HG02610 (cell line): ENCODE results near the gene BAZ2B.

ENCODE experiments used
- ATAC-seq: cut with Tn5 transposase; IDR thresholded peaks from one replicate; pipeline ENCODE4 v1.9.1; 2021; ENCODE audit warnings: mild to moderate bottlenecking, moderate library complexity; ENCODE audit not compliant: unreplicated experiment

BAZ2B gene

DNA sequence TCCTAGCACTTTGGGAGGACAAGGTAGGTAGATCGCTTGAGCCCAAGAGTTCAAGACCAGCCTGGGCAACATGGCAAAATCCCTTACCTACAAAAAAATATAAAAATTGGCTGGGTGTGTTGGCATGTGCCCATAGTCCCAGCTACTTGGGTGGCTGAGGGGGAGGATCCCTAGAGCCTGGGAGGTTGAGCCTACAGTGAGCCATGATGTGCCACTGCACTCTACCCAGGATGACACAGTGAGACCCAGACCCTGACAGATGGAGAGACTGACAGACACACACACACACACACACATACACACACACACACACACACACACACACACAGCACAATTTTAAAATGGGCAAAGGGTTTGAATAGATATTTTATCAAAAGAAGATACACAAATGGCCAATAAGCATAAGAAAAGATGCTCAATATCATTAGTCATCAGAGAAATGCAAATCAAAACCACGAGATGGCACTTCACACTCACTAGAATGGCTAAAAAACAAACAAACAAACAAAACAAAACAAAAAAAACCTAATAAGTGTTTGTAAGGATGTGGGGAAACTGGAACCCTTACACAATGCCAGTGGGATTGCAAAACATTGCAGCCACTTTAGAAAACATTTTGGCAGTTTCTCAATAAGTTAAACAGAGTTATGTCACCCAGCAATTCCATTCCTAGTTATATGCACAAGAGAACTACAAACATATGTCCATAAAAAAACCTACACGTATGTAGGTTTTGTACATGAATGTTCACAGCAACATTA is 42.3 kb downstream of the BAZ2B start:
- no peak for ATAC-seq

DNA sequence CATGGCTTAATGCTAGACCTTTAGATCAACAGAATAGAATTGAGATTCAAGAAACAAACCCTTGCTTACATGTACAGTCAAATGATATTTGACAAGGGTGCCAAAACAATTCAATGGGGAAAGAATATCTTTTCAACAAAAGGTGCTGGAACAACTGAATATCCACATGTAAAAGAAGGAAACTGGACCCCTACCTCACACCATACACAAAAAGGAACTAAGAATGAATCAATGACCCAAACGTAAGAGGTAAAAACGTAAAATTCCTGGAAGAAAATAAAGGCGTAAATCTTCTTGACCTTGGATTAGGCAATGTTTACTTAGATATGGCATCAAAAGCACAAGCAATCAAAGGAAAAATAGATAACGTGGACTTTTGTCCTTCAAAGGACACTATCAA is 43.1 kb downstream of the BAZ2B start:
- ATAC-seq, result no peak

DNA sequence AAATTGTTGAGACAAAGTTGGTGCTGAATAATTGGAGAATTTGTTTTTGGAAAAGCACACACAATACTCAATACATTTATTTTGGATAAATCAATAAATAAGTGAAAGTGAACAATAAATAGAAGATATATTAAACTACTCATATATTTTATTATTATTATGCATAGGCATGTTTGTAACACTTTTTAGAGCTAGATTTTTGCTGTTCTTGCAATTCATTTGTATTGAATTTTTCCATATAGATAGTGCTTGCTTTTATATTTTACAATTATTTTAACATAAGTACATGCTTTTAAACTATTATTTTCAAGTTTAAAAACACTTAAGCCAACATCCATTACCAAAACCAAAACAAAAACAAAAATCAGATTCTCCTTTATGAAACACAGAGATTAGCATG is 43.9 kb downstream of the BAZ2B start:
- no peak for ATAC-seq

DNA sequence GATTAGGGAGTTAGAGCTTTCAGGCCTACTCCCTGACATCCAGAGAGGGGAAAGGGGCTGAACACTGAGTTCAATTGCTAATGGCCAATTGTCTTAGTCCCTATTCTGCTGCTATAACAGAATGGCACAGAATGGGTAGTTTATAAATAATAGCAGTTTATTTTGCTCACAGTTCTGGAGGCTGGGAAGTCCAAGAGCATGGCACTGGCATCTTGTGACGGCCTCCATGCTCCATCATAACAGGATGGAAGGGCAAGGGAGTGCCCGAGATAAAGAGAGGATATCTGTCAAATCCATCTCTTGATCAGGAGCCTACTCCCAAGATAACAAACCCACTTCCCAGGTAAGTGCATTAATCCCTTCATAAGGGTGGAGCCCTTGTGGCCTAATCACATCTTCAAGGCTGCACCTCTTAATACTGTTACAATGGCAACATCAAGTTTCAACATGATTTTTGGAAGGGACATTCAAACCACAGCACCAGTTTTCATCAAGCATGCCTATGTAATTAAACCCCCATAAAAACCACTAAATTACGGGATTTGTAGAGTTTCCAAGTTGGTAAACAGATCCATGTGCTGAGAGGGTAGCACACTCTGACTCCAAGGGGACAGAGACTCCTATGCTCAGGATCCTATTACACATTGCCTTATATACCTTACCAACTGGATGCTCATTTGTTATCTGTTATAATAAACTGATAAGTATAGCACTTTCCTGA is 44.6 kb downstream of the BAZ2B start:
- no peak for ATAC-seq

DNA sequence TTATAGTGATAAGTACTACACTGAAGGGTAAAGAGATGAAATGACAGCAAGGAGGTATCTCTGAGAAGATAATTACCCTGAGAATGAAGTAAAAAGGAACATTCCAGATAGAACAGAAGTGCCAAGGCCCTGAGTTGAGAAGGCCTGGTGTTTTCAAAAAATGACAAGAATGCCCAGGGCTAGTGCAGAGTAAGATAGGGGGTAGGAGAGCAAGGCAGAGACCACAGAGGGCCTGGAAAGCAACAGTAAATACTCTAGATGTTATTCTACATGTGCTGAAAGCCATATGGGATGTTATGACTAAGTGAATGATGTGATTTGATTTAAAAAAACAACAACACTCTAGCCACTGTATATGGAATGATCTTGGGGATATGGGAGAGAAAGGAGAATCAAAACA is 52.3 kb downstream of the BAZ2B start:
- ATAC-seq, result no peak

DNA sequence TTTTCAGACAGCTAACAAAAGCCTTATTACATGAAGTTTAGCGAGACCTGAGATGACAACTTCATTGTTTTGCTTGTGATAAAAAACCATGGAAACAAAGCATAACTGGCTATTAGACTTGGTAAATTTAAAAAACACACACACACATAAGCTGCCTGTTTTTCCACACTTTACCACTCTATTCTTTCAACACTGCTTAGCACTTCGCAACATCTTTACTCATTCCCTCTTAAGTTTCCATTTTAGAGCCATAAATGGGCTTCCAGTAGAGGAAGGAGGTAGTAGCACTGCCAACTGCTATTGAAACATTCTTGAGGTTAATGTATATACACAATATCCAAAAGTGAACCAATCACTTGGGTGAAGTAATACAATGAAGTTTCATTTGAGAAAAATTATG is 54.1 kb downstream of the BAZ2B start:
- no peak for ATAC-seq

DNA sequence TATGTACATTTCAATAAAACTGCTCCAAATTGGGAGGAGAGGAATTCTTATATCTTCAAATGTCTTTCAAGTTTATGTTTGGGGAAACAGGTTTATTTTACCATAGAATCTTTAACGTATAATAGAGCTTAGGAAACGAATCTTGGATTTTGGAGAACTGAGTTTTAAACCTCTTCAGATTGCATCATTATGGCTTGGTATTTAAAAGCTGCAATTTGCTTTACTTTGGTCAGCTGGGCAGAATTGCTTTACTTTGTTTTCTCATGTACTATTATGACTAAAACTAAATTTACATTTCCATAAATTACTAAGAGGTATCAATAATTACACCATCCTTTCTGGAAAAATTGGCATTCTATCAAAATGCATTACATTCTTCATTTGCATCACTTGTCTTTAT is 54.6 kb downstream of the BAZ2B start:
- no peak for ATAC-seq

DNA sequence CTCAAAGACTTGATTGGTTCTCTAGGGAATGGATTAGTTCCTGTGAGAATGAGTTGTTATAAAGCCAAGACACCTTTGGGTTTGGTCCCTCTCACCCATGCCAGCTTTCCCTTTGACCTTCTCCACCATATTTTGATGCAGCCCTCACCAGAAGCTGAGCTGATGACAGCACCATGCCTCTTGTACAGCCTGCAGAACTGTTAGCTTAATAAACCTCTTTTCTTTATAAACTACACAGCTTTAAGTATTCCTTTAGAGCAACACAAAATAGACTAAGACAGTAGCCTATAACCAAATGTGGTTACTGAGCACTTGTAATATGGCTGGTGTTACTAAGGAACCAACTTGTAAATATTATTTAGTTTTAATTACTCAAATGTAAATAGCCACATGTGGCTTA is 55.1 kb downstream of the BAZ2B start:
- no peak for ATAC-seq

DNA sequence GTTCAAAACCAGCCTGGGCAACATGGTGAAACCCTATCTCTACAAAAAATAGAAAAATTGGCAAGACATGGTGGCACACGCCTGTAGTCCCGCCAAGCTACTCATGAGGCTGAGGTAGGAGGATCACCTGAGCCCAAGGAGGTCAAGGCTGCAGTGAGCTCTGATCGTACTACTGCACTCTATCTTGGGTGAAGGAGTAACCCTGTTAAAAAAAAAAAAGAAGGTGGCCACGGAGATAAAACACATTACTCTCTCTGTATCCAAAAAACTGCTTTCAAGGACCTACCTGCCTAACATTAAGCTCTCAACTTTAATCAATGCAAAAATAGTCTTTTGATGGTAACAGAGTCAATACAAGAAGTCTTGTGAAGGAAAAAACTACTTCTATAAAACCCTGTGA is 57.3 kb downstream of the BAZ2B start:
- no peak for ATAC-seq

DNA sequence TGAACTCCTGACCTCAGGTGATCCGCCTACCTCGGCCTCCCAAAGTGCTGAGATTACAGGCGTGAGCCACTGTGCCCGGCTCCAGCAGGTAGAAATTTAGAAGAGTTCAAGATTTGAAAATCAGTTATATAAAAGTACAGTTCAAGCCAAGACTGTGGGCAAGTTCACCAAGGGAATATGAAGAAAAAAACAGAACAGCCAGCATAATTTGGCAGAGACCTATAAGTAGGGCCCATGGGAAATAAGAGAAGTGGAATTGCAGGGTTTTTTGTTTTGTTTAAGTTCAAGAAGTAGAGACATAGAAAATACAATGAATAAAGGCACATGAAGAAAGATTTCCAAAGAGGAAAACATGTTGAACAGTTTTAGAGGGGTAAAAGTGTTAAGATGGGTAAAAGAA is 57.9 kb downstream of the BAZ2B start:
- no peak for ATAC-seq

DNA sequence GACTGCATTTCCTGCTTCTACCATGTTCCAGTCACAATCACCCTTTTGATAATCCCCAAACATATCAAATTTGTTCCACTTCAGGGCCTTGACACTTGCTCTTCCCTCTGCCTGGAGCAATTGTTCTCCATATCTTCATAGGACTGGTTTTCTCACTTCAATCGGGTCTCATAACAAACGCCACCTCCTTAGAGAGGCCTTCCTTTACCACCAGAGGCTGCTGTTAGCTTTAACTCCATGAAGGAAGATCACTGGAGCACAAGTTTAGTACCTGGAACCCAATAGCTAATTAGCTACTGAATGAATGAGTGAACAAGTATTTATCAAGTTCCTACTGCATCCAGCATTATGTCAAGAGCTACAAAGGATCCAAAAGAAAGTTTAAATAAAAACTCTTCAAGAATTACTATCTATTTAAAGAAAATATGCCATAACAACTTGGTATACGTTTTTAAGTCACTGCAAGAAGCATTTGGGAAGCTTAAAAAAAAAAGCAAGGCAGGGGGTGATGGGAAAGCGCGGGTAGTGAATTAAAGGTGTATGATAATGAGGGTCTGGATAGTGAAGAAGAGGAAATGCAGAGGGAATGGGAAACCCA is 58.8 kb downstream of the BAZ2B start:
- ATAC-seq, result no peak

DNA sequence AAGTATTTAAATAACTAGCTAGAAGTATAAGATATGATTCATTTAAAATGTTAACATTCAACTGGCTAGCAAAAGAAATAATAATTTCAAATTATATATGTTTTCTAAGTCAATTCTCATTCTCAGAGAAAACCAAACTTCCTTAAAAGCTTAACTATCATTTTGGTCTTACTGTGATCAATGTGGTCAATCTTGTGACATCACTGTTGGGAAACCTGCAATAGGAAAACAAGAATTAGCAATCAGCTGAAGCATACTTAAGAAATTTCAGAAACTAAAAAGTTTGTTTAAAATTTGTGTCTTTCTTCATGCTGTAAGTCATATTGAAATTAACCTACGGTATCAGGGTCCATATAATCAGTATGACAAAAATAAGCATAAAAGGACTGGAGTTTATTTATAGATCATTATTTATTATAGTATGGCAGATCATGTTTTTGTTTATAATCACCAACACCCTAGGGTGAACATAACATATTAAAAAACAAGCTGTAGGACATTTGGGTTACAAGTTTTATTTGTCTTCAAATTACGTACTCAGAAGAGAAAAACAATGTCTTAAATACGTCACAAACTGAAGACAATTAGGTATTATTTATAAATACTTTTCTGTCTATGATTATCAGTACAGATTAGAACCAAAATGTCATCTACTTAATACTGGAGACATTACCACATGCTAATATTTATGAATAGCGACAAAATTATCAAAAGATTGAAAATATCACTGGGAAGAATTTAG is 60.5 kb downstream of the BAZ2B start:
- ATAC-seq, result no peak

DNA sequence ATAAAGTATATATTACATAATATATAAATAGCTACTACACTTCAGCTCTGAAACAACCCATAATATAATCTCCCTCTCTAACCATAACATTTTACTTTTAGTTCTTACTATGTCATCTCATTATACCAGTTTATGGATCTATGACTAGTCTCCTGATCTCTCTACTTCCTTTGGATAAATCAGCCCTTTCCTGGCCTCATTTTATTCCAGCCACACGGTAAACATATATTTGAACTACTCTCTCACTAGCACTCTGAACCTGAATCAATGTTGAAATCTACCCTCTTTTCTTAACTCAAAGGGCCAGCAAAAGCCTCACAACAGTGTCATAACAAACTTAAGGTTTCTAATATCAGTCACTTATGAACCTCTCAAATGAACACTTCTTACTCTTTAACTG is 62.6 kb downstream of the BAZ2B start:
- ATAC-seq, result no peak

DNA sequence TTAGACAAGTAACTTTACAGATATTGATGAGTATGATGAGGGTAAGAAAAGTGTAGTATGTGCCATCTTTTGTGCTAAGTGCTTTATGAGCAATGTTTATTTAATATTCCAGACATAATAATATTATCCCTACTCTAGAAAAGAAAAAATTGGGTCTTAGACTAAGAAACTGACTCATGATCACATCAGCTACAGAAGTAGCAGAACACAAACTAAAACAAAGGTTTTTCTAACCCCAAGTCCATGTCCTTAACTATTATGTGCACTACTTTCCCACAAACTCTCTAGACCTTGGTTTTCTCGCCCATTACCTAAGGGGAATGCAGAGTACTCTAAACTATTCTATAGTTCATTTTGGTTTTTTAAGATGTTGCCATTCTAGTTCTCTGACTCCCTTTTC is 64.5 kb downstream of the BAZ2B start:
- no peak for ATAC-seq

DNA sequence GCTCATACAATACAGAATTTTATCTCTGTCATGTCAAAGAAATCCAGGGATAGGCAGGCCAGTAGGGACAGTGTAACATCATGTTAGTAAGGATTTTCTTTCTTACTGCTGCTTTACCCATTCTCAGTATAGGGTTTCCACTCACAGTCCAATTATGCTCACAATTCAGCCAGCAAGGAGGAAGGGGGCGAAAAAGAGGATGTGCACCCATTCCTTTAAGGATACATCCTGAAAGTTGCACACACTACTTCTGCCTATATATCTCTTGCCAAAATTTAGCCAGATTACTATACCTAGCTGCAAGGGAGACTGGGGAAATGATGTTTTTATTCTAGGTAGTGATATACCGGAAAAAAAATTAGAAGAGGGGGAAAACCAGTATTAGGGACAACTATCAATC is 66.1 kb downstream of the BAZ2B start:
- no peak for ATAC-seq

DNA sequence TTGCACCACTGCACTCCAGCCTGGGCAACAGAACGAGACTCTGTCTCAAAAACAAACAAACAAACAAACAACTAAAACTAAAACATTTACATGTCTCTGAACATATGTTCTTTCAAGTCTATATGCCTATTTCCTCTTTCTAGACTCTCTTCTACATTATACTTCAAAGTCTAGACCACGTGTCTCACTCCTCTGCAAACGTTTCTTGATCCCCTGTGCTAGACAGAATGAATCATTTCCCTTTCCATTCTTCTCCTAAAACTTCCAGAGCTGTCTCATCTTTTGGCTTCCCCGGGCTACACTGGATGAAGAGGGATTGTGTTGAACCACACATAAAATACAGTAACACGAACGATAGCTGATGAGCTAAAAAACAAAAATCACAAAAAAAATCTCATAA is 67.1 kb downstream of the BAZ2B start:
- no peak for ATAC-seq

DNA sequence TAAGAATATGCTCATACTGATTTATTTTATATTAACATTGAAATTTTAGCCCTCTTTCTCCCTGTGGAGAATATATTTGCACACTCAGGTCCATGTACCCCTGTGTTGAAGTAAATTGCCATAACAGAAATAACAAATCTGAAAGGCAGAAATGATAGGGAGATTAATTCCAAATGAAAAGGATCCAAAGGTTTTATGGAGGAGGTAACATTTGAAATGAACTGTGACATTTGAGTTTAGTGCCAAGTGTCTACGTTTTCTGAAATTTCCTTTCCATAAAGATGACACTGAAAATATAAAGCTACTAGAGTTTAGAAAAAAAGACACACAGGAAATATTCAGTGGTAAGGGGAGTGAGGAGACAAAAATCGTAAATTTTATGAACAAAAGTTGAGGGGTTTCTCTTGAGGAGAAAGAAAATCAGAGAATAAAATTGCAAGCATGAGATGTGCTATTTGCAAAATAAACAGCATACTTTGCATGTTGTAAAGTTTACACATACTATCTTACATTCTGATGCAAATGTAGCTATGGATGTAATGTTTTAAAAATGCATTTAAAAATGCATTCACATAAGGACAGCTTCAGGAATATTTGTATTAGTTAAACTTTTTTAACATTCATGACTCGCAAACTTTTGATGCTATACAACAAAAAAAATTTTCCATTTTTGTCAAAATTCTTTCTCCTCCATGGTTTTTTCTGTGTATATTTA is 69.5 kb downstream of the BAZ2B start:
- ATAC-seq, result no peak

DNA sequence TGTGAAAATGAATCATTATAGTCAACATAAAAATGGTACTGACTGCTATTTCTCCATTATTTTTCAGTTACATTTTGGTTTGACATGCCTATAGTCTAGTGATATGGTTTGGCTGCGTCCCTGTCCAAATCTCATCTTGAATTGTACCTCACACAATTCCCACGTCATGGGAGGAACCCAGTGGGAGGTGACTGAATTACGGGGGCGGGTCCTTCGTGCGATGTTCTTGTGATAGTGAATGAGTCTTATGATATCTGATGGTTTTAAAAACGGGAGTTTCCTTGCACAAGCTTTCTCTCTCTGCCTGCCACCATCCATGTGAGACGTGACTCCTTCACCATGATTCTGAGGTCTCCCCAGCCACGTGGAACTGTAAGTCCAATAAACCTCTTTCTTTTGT is 70.3 kb downstream of the BAZ2B start:
- no peak for ATAC-seq

DNA sequence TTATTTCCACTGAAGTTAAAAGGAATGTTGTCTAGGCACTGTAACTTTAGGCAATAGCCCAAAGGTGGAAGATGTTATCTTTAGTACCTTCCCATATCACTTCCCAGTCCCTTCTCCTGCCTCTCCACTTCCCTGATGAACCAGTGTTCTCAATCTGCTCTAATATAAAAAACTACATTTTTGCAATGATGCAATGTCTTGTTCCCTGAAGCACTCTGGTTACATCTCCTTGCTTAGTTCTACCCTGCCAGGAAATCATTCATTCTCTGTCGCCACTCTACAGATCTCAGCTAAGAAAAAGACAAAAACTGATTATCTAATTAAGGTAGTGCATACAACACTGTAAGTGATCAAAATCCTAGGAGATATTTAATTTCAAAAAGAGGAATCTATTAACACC is 71.3 kb downstream of the BAZ2B start:
- no peak for ATAC-seq

DNA sequence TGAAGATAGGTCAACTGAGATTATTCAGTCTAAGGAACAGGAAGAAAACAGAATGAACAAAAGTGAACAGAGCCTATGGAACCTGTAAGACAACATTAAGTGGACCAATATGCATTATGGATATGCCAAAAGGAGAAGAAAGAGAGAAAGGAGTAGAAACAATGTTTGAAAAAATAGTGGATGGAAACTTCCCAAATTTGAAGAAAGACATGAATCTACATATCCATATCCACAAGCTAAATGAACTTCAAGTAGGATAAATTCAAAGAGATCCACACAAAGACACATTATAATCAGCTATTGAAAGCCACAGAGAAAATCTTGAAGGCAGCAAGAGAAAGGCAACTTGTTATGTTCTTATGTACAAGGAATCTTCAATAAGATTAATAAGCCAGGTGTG is 74.2 kb downstream of the BAZ2B start:
- no peak for ATAC-seq

DNA sequence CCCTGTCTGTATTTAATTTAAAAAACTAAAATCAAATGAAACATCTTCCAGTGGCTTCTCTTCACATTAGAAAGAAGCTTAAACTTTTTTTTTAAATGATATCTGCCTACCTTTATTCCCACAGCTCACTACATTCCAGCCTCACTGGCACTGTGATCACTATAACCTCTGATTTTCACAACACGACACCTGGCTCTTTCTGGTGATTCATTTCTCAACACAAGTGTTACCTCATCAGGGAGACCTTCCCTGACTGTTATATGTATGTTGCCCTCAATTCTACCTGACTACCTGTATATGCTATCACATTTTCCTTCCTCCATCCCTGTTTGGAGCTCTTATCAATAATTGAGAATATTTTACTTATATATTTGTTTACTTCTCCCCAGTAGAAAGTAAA is 76.6 kb downstream of the BAZ2B start:
- ATAC-seq, result no peak
